Panc1 (cell line): ENCODE results near the gene RAP1GAP. TPM values are rescaled to one million over a fixed set of nuclear protein-coding genes. Genes with fewer than 3 reads are reported as not detected.

ENCODE experiments used
- ATAC-seq: fragments of 200-7000 bp; cut with Tn5 transposase; 2 replicates; pipeline ENCODE4 v1.9.1; 2020; ENCODE audit warnings: mild to moderate bottlenecking, moderate library complexity
- BruUV-seq: library from RNA; stranded (reverse); fragments of 400-500 nt; replicated peaks from 2 replicates; lab custom pipeline; 2021; lab: Mats Ljungman, UMichigan
- CTCF ChIA-PET: fragments of 300-600 bp; sonication (Branson Sonifier 250); formaldehyde crosslinking; loops from one replicate; lab custom pipeline; 2022; ENCODE audit warnings: antibody characterized with exemption; lab: Charles Lee
- POLR2A ChIA-PET: fragments of 300-600 bp; sonication (Branson Sonifier 250); formaldehyde crosslinking; loops from one replicate; lab custom pipeline; 2022; ENCODE audit warnings: antibody characterized with exemption; lab: Charles Lee
- DNase-seq: peaks from one replicate; pipeline ENCODE4 v3.0.0-alpha.2; 2010; ENCODE audit warnings: low read depth, low spot score
- H3K27ac ChIP-seq: 2 replicates; pipeline ENCODE4 v1.5.1; 2011; ENCODE audit warnings: mild to moderate bottlenecking, low read length, inconsistent platforms
- H3K27me3 ChIP-seq: fragments of 200-500 bp; sonication (Bioruptor generic); 2 replicates; pipeline ENCODE4 v1.6.0; 2014; ENCODE audit warnings: low read length, inconsistent platforms; ENCODE audit not compliant: control insufficient read depth, insufficient read depth
- H3K36me3 ChIP-seq: fragments of 200-500 bp; sonication (Bioruptor generic); 2 replicates; pipeline ENCODE4 v1.5.1; 2014; ENCODE audit warnings: inconsistent platforms, mild to moderate bottlenecking, low read length, moderate library complexity; ENCODE audit not compliant: control insufficient read depth, insufficient read depth
- H3K4me1 ChIP-seq: 2 replicates; pipeline ENCODE4 v1.5.1; 2011; ENCODE audit warnings: inconsistent platforms, mild to moderate bottlenecking, low read length, moderate library complexity; ENCODE audit not compliant: control insufficient read depth, insufficient read depth
- H3K4me3 ChIP-seq, 2 experiments: 2 replicates each; pipeline ENCODE4 v1.5.1; 2011 to 2012; ENCODE audit warnings: low read depth in 2 of 2, low read length in 2 of 2, mild to moderate bottlenecking in 2 of 2, inconsistent platforms in 1 of 2, moderate library complexity in 1 of 2
- H3K9me3 ChIP-seq: fragments of 200-500 bp; sonication (Bioruptor generic); 2 replicates; pipeline ENCODE4 v1.5.1; 2014; ENCODE audit warnings: low read depth, mild to moderate bottlenecking, inconsistent platforms, low read length, moderate library complexity; ENCODE audit not compliant: control insufficient read depth, insufficient read depth
- CTCF ChIP-seq: fragments of 450-650 bp; IDR thresholded peaks from 2 replicates; pipeline ENCODE4 v1.5.1; 2017; ENCODE audit warnings: mild to moderate bottlenecking
- POLR2AphosphoS5 ChIP-seq: IDR thresholded peaks from 2 replicates; pipeline ENCODE4 v1.6.1; 2012; ENCODE audit warnings: mild to moderate bottlenecking, low read depth, low read length, moderate library complexity
- SIN3A ChIP-seq: IDR thresholded peaks from 2 replicates; pipeline ENCODE4 v1.6.1; 2012; ENCODE audit warnings: low read depth, mild to moderate bottlenecking, low read length, moderate library complexity, borderline replicate concordance; ENCODE audit not compliant: insufficient read depth
- TCF7L2 ChIP-seq: IDR thresholded peaks from 2 replicates; pipeline ENCODE4 v1.6.1; 2011; ENCODE audit warnings: mild to moderate bottlenecking, low read depth, low read length, inconsistent platforms
- in situ Hi-C: cut with HindIII; loops from 2 replicates; pipeline ENCODE4 v1.10.0; 2016; ENCODE audit warnings: low sequenced_read_pairs, low pct_unique_long_range_greater_than_20kb
- intact Hi-C: fragments of 100-400 bp; cut with micrococcal nuclease; formaldehyde crosslinking; loops from one replicate; pipeline ENCODE4 v1.10.0; 2022; ENCODE audit not compliant: unreplicated experiment
- total RNA-seq: library from RNA; stranded (reverse); gene quantifications from one replicate; pipeline ENCODE4 v1.2.1, GENCODE V29; 2021; ENCODE audit not compliant: unreplicated experiment
- TF ChIP-seq, protein P1 (sequence below), 2 experiments: IDR thresholded peaks; 2 replicates each; pipeline ENCODE4 v1.6.1; 2011 to 2012; ENCODE audit warnings: low read depth in 2 of 2, control low read depth in 1 of 2, low read length in 1 of 2, mild to moderate bottlenecking in 1 of 2, moderate library complexity in 1 of 2; ENCODE audit not compliant: insufficient read depth in 1 of 2

RAP1GAP gene
- total RNA-seq, 1 experiment from 2014 or later: 4.6 TPM

GRCh38 chr1:21653744-21654100 is 15.4 kb downstream of the RAP1GAP start:
- no TSS peak for BruUV-seq
- no peaks in the 10 kb centered on the region for H3K9me3 ChIP-seq
- H3K27me3 ChIP-seq: no peaks in the 10 kb centered on the region
- H3K36me3 ChIP-seq: no peaks in the 10 kb centered on the region
- in situ Hi-C loops: no loop called here
- no peak overlapping the region for H3K27ac ChIP-seq
- POLR2A ChIA-PET: no interaction called here
- H3K4me3 ChIP-seq: no peak overlapping the region
- no peak for TF ChIP-seq SIN3A
- no peak for TF ChIP-seq POLR2AphosphoS5
- TF ChIP-seq, protein P1, sequence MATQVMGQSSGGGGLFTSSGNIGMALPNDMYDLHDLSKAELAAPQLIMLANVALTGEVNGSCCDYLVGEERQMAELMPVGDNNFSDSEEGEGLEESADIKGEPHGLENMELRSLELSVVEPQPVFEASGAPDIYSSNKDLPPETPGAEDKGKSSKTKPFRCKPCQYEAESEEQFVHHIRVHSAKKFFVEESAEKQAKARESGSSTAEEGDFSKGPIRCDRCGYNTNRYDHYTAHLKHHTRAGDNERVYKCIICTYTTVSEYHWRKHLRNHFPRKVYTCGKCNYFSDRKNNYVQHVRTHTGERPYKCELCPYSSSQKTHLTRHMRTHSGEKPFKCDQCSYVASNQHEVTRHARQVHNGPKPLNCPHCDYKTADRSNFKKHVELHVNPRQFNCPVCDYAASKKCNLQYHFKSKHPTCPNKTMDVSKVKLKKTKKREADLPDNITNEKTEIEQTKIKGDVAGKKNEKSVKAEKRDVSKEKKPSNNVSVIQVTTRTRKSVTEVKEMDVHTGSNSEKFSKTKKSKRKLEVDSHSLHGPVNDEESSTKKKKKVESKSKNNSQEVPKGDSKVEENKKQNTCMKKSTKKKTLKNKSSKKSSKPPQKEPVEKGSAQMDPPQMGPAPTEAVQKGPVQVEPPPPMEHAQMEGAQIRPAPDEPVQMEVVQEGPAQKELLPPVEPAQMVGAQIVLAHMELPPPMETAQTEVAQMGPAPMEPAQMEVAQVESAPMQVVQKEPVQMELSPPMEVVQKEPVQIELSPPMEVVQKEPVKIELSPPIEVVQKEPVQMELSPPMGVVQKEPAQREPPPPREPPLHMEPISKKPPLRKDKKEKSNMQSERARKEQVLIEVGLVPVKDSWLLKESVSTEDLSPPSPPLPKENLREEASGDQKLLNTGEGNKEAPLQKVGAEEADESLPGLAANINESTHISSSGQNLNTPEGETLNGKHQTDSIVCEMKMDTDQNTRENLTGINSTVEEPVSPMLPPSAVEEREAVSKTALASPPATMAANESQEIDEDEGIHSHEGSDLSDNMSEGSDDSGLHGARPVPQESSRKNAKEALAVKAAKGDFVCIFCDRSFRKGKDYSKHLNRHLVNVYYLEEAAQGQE (IDR thresholded peaks at IDR 0.05; ENCODE audit: insufficient read depth in 1 of 2, low read depth in 2 of 2, low read length in 1 of 2): no peak
- TF ChIP-seq CTCF: no peak
- no peak for TF ChIP-seq TCF7L2
- no peaks in the 10 kb centered on the region; the same call in 1 of the 2 replicates for H3K4me1 ChIP-seq
- DNase-seq (no peak), ATAC-seq (no peak)
- CTCF ChIA-PET: interaction anchor here (0.6 kb wide), 1 partner anchor 197 kb away, joined by 8 read pairs; no protein-coding TSS in a partner anchor
- intact Hi-C loops: loop anchor here (10.0 kb wide), 2 partner anchors 59 to 119 kb away; no protein-coding TSS in a partner anchor

DNA sequence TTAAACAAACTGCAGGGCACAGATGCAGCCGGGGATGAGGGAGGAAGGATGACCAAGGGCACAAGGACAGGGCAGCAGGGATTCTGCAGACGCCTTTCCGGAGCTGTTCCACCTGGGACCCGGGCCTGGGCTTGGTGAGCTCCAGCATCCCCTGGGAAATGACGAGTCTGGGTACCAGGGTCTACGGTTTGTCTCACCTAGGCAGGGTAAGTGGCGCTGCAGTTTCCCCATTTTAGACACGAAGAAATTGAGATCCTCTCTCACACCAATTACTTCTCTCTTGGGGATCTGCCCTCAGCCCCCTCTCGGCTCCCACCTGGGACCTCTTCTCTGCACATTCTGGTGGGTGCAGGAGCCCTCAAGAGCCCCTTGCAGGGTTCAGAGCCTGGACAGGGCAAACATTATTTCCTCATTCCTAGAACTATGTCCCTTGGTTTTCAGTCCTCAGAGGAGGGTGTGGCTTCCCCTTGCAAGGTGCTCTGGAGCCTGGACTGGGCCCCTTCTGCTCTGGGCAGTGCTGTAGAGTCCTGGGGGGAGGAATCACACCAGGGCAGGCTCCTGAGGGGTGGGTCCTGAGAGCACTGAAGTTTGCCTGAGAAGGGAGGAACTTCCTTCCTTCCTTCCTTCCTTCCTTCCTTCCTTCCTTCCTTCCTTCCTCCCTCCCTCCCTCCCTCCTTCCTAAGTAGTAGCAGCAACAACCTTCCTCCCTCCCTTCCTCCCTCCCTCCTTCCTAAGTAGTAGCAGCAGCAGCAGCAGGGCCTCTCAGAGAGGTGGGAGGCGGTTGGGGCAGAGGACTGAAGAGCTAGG is 16.0 kb downstream of the RAP1GAP start:
- TF ChIP-seq POLR2AphosphoS5 (no peak), CTCF (no peak), TCF7L2 (no peak), SIN3A (no peak)
- TF ChIP-seq, protein P1 (IDR thresholded peaks at IDR 0.05; ENCODE audit: insufficient read depth in 1 of 2, low read depth in 2 of 2, low read length in 1 of 2): no peak
- ChIA-PET CTCF (interaction anchor here (0.6 kb wide), 1 partner anchor 197 kb away, joined by 8 read pairs; no protein-coding TSS in a partner anchor), POLR2A (no interaction called here)
- DNase-seq (no peak), ATAC-seq (no peak)
- intact Hi-C loops (loop anchor here (10.0 kb wide), 2 partner anchors 58 to 118 kb away; no protein-coding TSS in a partner anchor), in situ Hi-C loops (no loop called here)
- Histone ChIP-seq H3K27ac (no peak overlapping the region), H3K4me3 (no peak overlapping the region), H3K4me1 (no peaks in the 10 kb centered on the region; the same call in 1 of the 2 replicates), H3K9me3 (no peaks in the 10 kb centered on the region), H3K27me3 (no peaks in the 10 kb centered on the region), H3K36me3 (no peaks in the 10 kb centered on the region)
- no TSS peak for BruUV-seq
